ENCODE data around the gene ZSWIM2.
"Not testable (repeated sequence)": the region's sequence is repeated elsewhere in the genome, so short reads cannot be mapped to it uniquely, and the experiment has no call there.

ZSWIM2 gene, protein sequence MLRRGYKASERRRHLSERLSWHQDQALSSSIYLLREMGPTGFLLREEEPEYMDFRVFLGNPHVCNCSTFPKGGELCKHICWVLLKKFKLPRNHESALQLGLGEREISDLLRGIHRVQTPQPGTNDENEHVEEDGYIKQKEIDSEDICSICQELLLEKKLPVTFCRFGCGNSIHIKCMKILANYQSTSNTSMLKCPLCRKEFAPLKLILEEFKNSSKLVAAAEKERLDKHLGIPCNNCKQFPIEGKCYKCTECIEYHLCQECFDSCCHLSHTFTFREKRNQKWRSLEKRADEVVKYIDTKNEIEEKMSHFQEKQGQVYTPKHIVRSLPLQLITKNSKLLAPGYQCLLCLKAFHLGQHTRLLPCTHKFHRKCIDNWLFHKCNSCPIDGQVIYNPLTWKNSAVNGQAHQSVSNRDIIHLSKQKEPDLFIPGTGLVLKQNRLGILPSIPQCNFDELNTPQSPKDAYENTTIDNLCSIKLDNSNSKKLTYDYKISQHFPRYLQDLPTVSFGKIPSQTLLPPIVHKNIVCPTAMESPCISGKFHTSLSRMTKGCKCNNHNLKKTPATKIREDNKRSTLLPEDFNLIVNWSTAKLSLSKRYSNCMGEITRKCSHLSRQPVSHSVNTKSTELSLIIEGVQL

DNA sequence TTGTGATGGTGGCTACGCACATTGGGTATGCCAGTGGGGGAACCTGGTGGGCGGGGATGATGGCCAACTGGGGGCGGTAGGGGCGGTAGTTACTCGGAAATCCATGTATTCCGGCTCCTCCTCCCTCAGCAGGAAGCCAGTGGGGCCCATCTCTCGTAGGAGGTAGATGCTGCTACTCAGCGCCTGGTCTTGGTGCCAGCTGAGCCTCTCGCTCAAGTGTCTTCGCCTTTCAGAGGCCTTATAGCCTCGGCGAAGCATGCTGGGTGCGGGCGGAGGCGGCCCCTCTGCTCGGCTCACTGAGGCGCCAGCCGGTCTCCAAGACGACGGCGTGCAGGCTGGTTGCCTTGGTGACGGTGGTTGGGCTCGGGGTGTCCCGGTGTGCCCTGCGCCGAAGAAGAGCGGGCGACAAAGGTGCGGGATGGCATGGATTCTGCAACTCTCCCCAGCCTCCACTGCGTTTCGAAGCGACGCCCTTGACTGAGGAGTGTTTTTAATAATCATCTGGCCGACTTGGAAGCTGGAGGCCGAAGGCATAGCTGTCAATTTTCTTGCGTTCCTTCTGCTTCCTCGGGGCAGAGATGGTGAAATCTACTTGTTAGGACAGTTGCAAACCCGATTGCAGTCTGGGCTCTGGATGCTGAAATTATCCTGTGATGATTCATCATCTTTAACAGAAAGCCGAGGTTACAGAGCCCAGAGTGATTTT lies at the start of gene ZSWIM2:
TSS of gene ZSWIM2 (minus strand) at position 298 of the 706 bp plus-strand sequence. CDS start at position 258, 40 bp downstream.
- DNase-seq = peak; percentile 83

DNA sequence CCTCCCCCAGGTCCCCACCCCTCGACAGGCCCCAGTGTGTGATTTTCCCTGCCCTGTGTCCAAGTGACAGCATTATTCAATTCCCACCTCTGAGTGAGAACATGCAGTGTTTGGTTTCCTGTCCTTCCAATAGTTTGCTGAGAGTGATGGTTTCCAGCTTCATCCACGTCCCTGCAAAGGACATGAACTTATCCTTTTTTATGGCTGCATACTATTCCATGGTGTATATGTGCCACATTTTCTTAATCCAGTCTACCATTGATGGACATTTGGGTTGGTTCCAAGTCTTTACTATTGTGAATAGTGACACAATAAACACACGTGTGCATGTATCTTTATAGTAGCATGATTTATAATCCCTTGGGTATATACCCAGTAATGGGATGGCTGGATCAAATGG lies 47.2 kb upstream of the ZSWIM2 start:
- not testable (repeated sequence) for DNase-seq

DNA sequence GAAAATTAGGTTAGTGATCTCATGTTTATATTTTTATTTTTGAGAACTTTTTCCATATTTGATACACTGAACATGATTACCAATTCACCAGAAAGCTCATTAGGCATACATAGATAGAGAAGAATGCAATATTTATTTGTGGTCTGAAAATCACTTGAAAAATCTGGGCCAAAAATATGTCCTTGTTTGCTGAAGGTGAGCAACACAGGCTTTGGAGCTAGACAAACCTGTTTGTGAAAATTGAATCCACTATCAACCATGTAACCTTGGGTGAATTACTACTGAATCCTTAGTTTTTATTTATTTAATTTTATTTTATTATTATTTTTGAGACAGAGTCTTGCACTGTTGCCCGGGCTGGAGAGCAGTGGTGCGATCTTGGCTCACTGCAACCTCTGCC lies 46.5 kb upstream of the ZSWIM2 start:
- no peak for DNase-seq

DNA sequence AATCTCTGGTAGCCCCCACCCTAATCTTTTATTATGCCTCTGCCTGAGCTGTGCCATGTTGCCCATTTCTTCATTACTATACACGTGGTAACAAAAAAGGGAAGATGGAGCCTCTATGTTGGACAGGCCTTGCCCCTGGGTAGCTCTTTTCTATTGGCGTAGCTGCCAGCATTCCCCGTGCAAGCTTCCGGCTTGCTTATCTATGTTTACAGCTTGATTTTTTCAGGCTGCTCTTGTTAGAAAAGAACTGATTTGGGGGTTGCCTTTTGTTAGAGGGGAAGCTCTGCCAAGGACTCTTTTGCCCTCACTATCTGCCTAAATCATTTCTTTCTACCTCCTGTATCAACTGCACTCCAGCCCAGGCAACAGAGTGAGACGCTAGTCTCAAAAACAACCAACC lies 45.5 kb upstream of the ZSWIM2 start:
- no peak for DNase-seq

DNA sequence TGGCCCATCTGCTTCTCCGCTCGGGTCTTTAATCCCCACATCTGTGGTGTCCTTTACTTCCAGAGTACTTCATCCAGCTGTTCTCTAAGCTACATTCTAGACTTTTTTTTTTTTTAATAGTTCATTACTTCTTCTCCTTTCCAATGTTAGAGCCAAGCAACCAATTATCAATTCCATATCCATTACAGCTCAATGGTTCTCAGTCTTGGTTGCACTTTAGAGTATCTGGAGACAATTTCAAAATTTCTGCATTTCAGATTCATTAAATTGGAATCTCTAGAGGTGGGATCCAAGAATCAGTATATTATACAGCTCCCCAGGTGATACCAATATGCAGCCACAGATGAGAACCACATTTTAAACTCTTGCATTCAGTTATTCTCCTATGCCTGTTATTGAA lies 43.9 kb upstream of the ZSWIM2 start:
- no peak for DNase-seq

DNA sequence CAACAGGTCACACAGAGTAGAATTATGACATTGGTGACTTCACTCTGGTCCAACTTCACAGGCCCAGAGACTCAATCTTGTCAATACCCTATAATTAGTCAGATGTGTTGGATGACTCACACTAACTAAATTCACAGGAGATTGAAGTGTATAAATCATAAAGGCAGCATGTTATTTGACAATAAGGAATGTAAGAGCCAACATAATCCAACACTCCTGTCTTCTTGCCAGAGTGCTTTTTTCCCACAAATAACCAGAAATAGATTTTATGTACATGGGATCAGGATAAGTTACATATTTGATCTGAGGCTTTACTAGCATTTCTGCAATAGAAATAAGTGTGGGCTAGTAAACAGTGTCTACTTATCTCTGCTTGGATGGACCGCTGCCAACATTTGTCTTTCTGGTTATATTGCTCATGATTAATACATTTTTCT lies 42.2 kb upstream of the ZSWIM2 start:
- no peak for DNase-seq

DNA sequence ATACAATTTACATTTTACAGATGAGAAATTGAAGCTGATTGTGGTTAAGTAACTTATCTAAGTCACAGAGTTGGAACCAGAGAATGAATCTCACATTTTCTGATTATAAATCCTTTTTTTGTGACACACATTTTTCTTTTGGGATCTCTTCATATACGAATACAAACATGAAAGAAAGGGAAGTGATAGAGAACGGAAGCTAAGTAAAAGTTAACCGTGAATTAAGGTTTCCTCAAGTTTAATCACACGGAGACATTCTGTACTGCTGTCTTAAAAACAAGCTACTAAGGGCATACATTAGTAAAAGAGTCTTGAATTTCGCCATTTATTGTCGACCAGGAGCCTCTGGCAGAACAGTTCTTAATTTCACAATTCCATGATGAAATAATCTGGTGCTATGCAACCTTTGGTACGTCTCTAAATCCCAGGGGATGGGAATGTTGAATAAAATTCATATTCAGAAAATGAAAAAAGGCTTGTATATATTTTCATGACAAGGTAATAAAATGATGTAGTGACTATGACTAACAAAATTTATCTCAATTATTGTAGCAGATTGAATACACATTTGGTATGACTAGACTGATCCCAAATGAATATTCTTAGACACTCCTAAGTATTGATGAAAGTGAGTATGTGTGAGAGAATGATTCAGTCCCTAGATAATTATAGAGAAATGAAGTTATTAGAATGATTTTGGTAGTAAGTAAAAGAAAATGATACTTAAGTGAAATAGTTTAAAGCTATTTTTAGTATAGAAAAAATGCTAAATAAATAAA lies 40.3 kb upstream of the ZSWIM2 start:
- no peak for DNase-seq

DNA sequence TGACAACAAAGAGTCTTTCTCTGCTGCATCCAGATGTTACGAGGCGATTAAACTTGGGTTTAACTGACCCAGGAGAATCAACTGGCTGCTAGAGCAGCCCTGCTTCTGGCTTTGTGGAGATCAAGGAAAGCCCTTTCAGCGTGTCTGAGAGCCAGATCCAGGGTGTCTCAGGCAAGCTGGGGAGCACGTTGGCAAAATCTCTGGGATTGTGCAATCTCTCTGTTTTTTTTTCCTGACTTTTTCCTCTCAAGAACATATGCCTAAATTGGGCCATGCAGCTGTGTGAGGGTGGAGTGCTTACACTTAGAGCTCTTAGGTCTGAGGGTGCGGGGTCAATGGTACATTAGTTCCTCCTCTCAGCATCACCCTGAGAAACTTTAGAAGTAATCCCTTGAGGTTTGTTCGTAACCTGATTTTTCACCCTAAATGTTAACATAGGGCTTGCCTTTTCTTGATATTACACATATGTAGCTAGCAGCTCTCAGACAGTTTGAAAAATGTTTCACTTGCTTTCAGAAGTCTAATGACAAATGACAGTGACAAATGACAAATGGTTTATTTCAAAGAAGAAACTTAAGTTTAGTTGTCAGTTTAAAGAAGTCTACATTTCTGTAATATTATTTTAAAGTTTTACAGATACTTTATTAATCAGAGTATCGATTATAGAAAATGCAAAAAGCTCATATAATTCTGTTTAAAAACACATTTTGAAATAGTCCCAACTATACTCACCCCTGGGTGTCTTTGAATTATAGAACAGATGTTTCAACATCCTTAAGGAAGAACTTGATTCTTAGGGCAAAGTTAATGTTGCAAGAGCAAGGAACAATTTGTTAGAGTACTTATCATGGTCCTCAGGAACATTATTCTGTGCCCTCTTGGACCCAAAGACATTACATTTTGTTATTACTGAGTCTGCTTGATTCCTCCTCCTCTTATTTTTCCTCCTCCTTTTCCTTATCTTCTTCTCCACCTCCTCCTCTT lies 38.4 kb upstream of the ZSWIM2 start:
- peak; percentile 64 for DNase-seq

DNA sequence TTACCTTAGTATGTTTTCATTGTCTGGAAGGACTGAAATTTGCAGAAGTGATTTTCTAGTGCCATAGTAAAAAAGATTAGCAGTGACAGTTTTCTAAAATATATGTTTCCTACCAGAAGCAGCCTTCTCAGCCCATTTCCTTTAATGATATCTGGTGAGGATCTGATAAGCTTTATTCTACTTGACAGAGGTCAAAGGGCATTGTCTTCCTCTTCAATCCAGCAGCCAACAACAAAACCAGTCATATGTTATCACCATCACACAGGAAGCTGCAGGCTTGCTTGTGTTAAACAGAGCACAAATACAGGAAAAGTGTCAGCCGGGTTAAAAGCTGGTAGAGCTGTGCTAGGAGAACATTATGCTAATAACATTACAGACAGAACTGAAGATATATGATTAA lies 35.6 kb upstream of the ZSWIM2 start:
- DNase-seq = no peak

DNA sequence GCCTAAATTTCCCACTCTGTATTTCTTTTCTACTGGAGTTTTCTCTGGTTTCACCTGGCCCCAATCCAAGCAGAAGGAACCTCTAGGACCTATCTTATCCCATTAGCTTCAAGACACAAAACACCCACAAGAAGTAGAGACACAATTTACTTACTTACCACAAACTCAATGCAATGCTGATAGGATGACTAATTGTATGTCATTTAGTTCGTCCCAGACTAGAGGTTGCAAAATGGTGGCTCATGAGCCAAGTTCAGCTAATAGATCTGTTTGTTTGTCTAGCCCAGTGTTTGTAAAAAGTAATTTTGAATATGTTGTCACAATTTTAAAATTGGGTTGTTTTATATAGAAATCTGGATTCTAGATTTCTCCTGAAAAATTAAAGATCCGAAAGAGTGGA lies 34.7 kb upstream of the ZSWIM2 start:
- no peak for DNase-seq

DNA sequence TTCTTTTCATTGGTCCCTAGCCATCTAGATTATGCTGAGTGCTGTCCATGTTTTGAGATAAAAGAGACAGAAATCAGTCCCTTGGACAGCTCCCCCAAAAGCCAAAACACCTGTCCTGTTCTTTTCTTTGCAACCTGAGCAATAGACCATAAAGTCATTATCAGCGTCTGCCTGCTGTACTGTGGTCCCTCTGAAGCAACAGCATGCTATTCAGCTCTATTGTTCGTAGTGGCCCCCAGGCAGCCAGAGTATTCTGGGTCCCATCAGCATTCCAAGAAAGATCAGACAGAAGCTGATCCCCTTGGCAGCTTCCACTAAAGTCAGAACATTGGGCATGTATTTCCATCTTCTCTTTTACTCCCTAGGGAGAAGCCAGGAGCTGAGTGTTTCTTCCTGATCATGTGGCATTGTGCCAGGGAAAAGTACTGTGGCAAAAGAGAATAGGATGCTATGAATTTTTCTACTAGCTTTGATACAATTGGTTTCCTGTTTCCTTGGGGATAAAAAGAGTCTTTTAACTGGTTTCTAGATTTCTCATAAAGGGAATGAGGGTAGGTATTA lies 33.6 kb upstream of the ZSWIM2 start:
- no peak for DNase-seq

DNA sequence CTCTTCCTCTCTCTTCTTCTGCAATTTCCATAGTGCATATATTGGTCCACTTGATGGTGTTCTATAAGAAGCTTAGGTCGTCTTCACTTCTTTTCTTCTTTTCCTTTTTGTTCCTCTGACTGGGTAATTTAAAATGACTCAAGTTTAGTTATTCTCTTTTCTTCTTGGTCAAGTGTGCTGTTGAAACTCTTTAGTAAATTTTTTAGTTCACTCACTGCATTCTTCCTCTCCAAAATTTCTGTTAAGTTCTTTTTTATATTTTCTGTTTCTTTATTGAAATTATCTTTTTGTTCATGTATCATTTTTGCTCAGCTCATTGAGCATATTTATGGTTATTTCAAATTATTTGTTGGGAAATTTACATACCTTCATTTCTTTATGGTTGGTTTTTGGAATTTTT lies 32.7 kb upstream of the ZSWIM2 start:
- no peak for DNase-seq

DNA sequence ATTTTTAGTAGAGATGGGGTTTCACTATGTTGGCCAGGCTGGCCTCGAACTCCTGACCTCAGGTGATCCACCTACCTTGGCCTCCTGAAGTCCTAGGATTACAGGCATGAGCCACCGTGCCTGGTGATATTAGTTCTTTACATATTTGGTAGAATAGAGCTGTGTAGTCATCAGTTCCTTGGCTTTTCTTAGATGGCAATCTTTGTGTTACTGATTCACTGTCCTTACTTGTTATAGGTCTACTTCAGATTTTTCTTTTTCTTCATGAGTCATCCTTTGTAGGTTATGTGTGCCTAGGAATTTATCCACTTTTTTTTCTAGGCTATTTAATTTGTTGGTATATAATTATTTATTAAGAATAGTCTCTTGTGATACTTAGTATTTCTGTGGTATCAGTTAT lies 30.3 kb upstream of the ZSWIM2 start:
- no peak for DNase-seq

DNA sequence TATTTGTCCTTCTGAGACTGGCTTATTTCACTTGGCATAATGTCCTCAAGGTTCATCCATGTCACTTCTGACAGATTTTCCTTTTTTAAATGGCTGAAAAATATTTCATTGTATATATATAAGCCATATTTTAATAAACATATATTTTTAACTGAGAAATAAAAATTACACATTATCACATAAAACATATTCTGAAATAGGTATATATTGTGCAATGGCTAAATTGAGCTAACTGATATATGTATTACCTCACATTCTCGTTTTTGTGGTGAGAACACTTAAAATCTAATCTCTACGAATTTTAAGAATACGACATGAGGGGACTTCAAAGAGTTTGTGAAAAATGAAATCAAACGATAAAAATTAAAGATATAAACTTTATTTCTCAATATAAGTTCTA lies 25.7 kb upstream of the ZSWIM2 start:
- DNase-seq = no peak

DNA sequence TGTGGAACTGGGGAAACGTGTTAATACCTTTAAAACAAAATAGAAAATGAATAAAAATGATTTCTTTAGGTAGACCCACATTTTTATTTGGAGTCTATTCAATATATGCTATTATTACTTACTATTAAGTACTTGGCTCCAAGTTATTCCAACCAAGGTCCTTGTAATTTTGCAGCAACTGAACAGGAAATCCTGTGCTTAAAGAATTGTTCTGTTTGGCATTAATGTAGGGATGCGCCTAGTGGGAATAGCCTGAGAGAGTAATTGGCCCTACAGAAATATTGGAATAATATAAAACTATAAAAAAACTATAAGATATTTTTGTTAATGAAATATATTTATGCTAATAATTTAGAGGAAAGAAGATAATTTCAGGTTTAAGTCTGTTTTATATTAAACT lies 22.9 kb upstream of the ZSWIM2 start:
- DNase-seq = no peak

DNA sequence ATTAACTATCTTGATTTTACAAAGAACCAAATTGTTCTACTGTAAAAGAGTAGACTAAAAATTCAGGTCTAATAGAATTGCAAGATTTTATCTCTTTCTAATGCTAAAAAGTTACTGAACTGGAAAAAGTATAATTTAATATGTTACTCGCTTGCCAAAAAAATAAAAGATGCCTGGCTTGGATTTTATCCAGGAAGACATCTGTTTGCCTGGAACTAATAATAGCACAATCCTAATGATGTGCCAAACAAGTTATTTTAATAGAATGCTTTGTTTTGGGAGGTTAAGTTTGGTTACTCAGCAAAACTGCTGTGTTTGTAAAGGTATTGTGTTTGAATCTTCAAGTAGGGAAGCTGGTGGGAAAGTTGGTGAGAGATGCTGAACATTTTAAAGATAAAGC lies 19.4 kb upstream of the ZSWIM2 start:
- DNase-seq = no peak

DNA sequence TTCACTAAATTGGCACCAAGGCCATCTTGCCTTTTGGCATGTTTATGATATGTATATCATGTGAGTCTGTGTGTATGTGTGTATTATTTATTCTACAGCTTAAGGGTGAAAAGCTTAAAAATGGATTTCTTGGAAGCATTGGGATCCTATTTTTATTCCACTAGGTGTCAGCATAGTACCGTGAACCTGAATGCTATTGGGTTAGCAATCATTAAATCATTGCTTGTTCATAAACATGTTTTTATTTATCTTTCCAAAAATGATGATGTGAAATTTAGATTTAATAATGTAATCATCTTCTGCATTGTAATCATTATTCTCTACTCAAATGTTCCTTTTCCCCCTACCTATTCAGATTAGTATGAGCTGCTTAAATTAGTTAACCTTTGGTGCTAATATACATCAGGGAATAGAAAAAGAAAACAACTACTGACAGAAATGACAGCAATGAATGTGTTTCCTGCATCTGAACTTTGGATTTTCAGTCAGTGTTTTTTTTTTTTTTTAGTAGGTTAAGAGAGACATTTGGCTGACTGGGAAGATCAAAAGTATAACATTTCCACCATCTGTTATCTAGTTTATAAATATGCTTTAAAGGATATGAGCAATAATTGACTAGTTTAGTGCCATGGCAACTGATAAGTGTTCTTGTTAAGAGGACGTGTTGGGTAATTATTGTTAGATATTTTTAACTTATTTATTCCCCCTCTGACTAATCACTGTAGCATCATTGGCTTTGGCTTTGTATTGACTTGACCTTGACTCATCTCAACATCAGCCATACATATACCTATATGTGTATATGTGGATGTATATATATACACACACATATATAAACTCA lies 14.1 kb upstream of the ZSWIM2 start:
- no peak for DNase-seq

DNA sequence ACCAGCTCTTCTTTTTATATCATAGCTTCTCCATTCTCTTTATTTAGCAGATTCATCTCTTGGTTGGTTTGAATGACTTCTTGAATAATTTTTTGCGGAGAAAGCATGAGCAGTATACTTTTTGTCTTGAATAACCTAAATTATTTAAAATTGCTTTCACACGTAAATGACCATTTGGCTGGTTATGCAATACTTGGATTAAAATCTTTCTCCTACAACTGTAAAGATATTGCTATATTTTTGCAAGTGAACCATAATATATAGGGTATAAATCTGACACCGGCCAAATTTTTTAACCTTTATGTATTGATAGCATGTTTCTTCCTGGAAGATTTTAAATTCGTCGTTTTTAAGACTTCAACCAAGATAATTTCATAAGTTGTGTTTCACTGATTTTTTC lies 6.2 kb upstream of the ZSWIM2 start:
- no peak for DNase-seq

DNA sequence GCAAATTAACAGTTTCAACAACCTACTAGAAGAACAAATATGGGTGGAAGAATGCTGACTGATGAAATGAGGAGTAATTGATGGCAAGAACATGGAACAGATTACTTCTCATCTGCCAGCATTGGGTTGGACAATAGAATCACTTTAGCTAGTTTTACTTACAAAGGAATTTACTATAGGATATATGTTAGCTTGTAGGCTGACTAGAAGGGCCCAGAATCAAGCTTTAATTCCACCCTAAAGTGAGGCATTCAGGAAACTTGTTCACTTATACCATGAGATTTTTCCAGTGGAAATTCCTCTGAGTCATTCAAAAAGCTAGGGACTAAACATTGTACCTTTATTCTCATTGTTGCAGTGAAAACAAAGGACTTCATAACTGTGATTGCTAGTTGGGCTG lies 5.0 kb upstream of the ZSWIM2 start:
- DNase-seq = no peak

DNA sequence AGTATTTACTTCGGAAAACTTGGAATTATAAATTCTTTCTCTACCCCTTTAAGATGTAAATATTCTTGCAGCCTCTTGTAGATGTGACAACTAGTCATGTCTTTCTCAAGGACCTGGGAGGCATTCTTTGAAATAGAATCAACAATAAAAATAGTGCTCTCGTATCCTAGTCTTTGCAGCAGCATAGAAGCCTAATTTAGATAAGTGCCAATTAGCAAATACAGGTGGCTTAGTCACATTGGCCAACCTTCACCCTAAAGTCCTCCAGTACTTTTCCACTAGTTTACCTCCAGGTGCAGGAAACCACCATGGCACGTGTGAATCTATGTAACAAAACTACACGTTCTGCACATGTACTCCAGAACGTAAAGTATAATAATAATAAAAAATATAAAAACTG lies 3.5 kb upstream of the ZSWIM2 start:
- DNase-seq = no peak

DNA sequence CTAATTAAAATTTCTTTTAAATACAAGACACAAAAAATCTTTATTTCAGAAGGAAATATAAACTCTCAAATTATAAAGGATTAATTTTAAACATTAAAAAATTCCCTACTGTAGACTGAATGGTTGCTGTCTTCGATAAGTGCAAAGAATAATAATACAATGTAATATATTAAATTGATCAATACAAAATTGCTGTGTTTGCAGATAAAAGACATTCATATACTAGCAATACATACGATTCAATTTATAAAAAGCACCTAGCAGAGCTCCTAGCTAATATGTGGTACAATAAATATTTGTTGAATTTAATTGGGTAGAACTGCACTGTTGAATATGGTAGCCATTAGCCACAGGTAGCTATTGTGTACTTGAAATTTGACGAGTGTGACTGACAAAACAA lies 6.6 kb downstream of the ZSWIM2 start:
- DNase-seq = no peak
